HEK293T (cell line): ENCODE results near the gene THSD4.
"Not testable (repeated sequence)": the region's sequence is repeated elsewhere in the genome, so short reads cannot be mapped to it uniquely, and the experiment has no call there.

Experiments used
- CTCF ChIA-PET: fragments of 350-600 bp; formaldehyde crosslinking; extraction: SDS; loops from one replicate; lab custom pipeline; 2021; ENCODE audit warnings: antibody characterized with exemption, inconsistent platforms; lab: Yijun Ruan, JAX
- POLR2A ChIA-PET: fragments of 350-600 bp; formaldehyde crosslinking; extraction: SDS; loops from one replicate; lab custom pipeline; 2020; ENCODE audit warnings: antibody characterized with exemption, inconsistent platforms; lab: Yijun Ruan, JAX
- DNase-seq: peaks from one replicate; pipeline ENCODE4 v3.0.0; 2012; ENCODE audit warnings: mixed read lengths; ENCODE audit errors: extremely low spot score
- ARNT ChIP-seq: fragments of 450-650 bp; IDR thresholded peaks from 2 replicates; pipeline ENCODE4 v1.6.1; 2017; ENCODE audit warnings: mild to moderate bottlenecking
- BHLHE40 ChIP-seq: fragments of 450-650 bp; IDR thresholded peaks from 2 replicates; pipeline ENCODE4 v1.6.1; 2016; ENCODE audit warnings: mild to moderate bottlenecking, moderate library complexity, borderline replicate concordance
- CTBP1 ChIP-seq: fragments of 450-650 bp; IDR thresholded peaks from 2 replicates; pipeline ENCODE4 v1.6.1; 2016; ENCODE audit warnings: borderline replicate concordance
- ELF4 ChIP-seq: fragments of 450-650 bp; IDR thresholded peaks from 2 replicates; pipeline ENCODE4 v1.6.1; 2017; ENCODE audit warnings: antibody characterized with exemption
- FOXA1 ChIP-seq: fragments of 450-650 bp; IDR thresholded peaks from 2 replicates; pipeline ENCODE4 v1.6.1; 2016; ENCODE audit warnings: mild to moderate bottlenecking
- FOXK2 ChIP-seq: fragments of 450-650 bp; IDR thresholded peaks from 2 replicates; pipeline ENCODE4 v1.6.1; 2016; ENCODE audit warnings: mild to moderate bottlenecking
- FOXM1 ChIP-seq: fragments of 450-650 bp; IDR thresholded peaks from 2 replicates; pipeline ENCODE4 v1.6.1; 2017; ENCODE audit warnings: mild to moderate bottlenecking, borderline replicate concordance
- HDGF ChIP-seq: fragments of 450-650 bp; IDR thresholded peaks from 2 replicates; pipeline ENCODE4 v1.6.1; 2017; ENCODE audit warnings: antibody characterized with exemption, borderline replicate concordance
- L3MBTL2 ChIP-seq: fragments of 450-650 bp; conservative IDR thresholded peaks from 2 replicates; pipeline ENCODE4 v1.6.1; 2016; ENCODE audit warnings: mild to moderate bottlenecking
- LEF1 ChIP-seq: fragments of 450-650 bp; IDR thresholded peaks from 2 replicates; pipeline ENCODE4 v1.6.1; 2017; ENCODE audit warnings: mild to moderate bottlenecking, borderline replicate concordance
- NFRKB ChIP-seq: fragments of 450-650 bp; IDR thresholded peaks from 2 replicates; pipeline ENCODE4 v1.6.1; 2016; ENCODE audit warnings: mild to moderate bottlenecking, moderate library complexity
- SP1 ChIP-seq: fragments of 450-650 bp; IDR thresholded peaks from 2 replicates; pipeline ENCODE4 v1.6.1; 2017
- SUZ12 ChIP-seq: fragments of 450-650 bp; IDR thresholded peaks from 2 replicates; pipeline ENCODE4 v1.6.1; 2016; ENCODE audit warnings: mild to moderate bottlenecking
- TARDBP ChIP-seq: fragments of 450-650 bp; IDR thresholded peaks from 2 replicates; pipeline ENCODE4 v1.6.1; 2016
- ZNF384 ChIP-seq: fragments of 450-650 bp; IDR thresholded peaks from 2 replicates; pipeline ENCODE4 v1.6.1; 2016
- TF ChIP-seq, protein P1 (sequence below): fragments of 450-650 bp; IDR thresholded peaks from 2 replicates; pipeline ENCODE4 v1.6.1; 2016

The THSD4 gene

DNA sequence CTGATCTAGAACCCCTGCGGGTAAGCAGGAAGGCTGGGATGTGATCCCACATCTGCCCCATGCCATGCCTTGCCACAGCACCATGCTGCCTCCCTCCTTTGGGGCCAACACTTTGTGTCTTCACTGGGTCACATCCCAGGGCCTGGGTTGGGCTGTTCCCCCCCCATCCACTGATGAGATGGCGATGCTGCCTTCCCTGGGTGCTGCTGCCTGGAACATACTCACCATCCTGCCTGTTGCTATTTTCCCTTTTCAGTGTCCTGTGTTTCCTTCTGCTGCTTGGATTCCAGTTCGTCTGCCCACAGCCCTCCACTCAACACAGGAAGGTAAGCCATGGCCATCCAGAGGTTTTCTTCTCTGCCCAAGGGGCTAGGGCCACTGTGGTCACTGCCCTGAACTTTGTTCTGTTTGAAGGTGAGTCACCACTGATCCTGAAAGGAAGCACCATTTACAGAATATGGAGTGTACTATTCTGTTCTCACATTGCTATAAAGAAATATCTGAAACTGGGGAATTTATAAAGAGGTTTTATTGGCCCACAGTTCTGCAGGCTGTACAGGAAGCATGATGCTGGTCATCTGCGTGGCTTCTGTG lies 39.4 kb downstream of the THSD4 start:
- no peak for DNase-seq
- POLR2A ChIA-PET: no interaction called here
- CTCF ChIA-PET: no interaction called here
- no peak for TF ChIP-seq FOXK2
- no peak for TF ChIP-seq ZNF384
- TF ChIP-seq CTBP1: no peak
- TF ChIP-seq LEF1: no peak
- TF ChIP-seq FOXA1: no peak
- no peak for TF ChIP-seq FOXM1
- no peak for TF ChIP-seq SP1
- TF ChIP-seq HDGF: no peak
- no peak for TF ChIP-seq L3MBTL2

DNA sequence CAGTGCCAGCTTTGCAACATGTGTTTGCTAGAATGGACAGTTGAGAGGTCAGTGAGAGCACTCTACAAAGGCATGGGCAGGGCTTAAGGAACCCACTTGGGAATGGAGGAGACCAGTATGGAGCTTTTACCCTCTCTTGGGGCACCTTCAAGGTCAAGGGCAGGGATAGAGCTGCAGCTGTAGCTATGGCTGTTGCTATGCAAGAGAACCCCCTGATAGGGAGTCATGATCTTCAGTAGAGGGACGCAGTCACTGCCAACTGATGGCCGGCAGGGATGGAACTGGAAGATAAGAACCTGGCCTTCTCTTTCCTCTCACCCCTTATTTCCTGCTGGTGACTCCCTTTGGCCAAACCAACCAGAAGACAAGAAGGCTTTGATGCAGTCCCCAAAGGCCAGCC lies 40.3 kb downstream of the THSD4 start:
- no peak for DNase-seq
- TF ChIP-seq LEF1: no peak
- no peak for TF ChIP-seq FOXA1
- no peak for TF ChIP-seq HDGF
- no peak for TF ChIP-seq L3MBTL2
- CTCF ChIA-PET: interaction anchor here (0.7 kb wide), 1 partner anchor 11 kb away, joined by 3 read pairs; no protein-coding TSS in a partner anchor
- POLR2A ChIA-PET: no interaction called here

DNA sequence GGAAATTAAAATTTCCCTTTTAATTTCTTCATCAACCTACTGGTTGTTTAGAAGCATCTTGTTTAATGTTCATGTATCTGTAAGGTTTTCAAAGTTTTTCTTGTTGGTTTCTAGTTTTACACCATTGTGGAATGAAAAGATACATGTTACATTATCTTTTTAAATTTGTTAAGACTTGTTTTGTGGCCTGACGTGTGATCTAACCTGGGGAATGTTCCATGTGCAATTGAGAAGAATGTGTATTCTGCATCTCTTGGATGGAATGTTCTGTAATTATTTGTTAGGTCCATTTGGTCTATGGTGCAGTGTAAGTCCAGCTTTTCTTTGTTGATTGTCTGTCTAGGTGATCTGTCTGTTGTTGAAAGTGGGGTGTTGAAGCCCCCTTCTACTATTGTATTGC lies 45.7 kb downstream of the THSD4 start:
- no peak for TF ChIP-seq LEF1
- TF ChIP-seq HDGF: no peak
- no peak for TF ChIP-seq FOXK2
- no peak for TF ChIP-seq BHLHE40
- no peak for TF ChIP-seq ZNF384
- TF ChIP-seq FOXA1: no peak
- TF ChIP-seq ELF4: no peak
- TF ChIP-seq NFRKB: no peak
- TF ChIP-seq SUZ12: no peak
- no peak for TF ChIP-seq TARDBP
- TF ChIP-seq SP1: no peak
- ChIA-PET POLR2A (no interaction called here), CTCF (no interaction called here)

DNA sequence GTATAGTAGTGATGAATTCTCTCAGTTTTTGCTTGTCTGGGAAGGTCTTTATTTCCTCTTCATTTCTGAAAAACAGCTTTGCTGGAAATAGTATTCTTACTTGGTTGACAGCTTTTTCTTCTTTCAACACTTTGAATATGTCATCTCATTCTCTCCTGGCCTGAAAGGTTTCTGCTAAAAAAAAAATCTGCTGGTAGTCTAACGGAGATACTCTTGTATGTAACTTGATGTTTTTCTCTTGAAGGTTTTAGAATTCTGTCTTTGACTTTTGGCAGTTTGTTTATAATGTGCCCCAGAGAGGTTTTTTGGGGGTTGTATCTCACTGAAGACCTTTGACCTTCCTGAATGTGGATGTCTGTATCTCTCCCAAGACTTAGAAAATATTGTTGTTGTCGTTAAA lies 47.0 kb downstream of the THSD4 start:
- POLR2A ChIA-PET: no interaction called here
- CTCF ChIA-PET: no interaction called here
- no peak for TF ChIP-seq NFRKB
- TF ChIP-seq CTBP1: no peak
- TF ChIP-seq, protein P1, sequence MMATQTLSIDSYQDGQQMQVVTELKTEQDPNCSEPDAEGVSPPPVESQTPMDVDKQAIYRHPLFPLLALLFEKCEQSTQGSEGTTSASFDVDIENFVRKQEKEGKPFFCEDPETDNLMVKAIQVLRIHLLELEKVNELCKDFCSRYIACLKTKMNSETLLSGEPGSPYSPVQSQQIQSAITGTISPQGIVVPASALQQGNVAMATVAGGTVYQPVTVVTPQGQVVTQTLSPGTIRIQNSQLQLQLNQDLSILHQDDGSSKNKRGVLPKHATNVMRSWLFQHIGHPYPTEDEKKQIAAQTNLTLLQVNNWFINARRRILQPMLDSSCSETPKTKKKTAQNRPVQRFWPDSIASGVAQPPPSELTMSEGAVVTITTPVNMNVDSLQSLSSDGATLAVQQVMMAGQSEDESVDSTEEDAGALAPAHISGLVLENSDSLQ: no peak
- TF ChIP-seq SP1: no peak
- no peak for DNase-seq

More for the DNA sequence above, 45.7 kb downstream of the THSD4 start:
- no peak for DNase-seq

DNA sequence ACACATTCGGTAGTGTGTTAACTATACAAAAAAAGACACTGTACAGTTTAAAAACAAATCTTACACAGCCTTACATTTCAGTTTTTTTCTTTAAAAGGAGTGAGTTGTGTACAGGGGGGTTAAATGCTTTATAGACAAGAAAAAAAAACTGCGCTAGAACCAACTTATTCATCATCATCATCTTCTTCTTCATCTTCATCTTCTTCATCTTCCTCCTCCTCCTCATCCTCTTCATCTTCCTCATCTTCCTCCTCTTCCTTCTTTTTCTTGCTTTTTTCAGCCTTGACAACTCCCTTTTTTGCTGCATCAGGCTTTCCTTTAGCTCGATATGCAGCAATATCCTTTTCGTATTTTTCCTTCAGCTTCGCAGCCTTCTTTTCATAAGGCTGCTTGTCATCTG lies 49.3 kb downstream of the THSD4 start:
- CTCF ChIA-PET, POLR2A ChIA-PET, DNase-seq: not testable (repeated sequence)

DNA sequence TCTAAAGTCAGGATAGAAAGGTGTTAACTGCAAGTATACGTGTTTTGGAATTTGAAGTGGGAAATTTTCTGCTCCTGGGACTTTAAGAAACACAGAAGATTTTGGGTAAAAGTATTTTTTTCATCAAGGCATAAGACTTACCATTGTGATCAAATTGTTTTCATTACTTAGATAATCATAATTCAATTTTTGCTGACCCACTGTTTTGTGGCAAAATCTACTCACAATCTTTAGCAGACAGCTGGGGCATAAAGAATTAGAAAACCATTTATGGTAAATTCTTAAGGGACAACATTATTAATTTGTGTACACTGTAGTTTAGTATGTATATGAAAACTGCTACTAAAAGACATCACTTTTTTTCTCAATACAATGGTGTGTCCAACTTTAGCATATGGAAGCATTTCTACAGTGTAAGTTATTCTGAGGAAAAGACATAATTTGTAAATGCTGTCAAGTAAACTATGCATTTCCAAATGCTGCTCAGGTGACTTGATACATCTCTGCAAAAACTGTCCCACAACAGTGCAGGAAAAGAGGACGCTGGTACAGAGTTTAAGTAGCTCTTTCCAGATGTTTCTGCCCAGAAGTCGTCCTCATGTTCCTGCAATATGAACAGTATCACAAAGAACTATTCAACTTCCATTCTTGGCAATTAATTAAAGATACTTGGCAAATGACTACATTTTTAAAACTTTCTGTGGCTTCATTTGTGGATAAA lies 52.3 kb downstream of the THSD4 start:
- CTCF ChIA-PET: no interaction called here
- no peak for TF ChIP-seq CTBP1
- no peak for DNase-seq
- POLR2A ChIA-PET: no interaction called here

DNA sequence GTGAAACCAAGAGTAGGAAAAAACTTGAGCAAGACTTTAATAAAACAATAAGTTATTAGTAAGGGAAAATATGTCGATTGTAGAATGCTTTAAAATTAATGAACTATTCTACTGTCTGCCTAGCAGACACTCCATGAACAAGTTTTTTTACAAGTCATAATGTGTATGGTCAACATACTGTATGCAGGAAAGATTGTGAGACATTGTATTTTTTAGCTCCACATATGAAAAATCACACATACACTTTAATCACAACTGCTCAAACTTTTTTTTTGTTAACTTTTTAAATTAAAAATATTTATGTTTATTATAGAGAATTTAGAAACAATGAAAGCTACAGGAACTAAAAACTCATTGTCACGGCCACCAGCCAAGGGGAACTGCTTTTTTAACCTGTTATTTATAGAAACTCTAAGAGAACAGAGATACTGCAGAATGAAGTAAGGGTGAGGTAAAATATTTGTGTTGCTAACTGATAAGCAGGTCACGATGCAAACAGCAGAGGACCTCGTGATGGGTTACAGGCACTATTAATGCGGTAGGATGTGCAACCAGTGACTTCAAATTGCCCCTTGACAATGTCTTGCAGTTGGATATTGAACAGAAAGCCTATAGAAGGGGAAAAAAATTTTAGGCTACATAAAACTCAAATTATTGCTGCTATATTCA lies 53.0 kb downstream of the THSD4 start:
- no peak for DNase-seq
- TF ChIP-seq FOXA1: no peak
- TF ChIP-seq CTBP1: no peak
- no peak for TF ChIP-seq ELF4
- TF ChIP-seq, protein P1: no peak
- TF ChIP-seq TARDBP: no peak
- no peak for TF ChIP-seq SP1
- TF ChIP-seq FOXK2: no peak
- no peak for TF ChIP-seq ZNF384
- no peak for TF ChIP-seq FOXM1
- no peak for TF ChIP-seq L3MBTL2
- POLR2A ChIA-PET: no interaction called here
- CTCF ChIA-PET: no interaction called here

DNA sequence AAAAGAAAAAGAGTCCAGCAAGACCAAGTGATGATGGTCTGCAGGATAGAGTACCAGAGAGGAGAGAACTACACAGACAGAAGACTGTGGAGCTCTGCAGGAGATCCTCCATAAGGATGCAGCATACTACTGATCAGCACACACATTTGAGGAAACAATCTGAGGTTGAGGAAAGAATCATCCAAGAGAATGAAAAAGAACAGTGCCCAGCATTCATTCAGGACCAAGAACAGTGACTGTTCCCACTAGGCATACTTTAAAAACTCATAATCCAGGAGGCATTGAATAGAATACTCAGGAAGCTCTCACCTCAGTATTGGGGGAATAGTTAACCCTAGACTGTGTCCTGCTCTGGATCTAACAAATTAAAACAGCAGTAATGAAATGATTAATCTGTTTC lies 54.9 kb downstream of the THSD4 start:
- POLR2A ChIA-PET: no interaction called here
- CTCF ChIA-PET: no interaction called here
- TF ChIP-seq L3MBTL2: no peak
- TF ChIP-seq FOXA1: no peak
- TF ChIP-seq HDGF: no peak
- TF ChIP-seq SUZ12: no peak
- TF ChIP-seq FOXK2: no peak
- no peak for TF ChIP-seq ZNF384
- TF ChIP-seq LEF1: no peak
- TF ChIP-seq FOXM1: no peak
- TF ChIP-seq SP1: no peak
- TF ChIP-seq BHLHE40: no peak
- TF ChIP-seq ARNT: no peak
- no peak for TF ChIP-seq ELF4
- no peak for TF ChIP-seq NFRKB
- TF ChIP-seq, protein P1: no peak
- DNase-seq: no peak
